Transverse colon (tissue), 4 donors: ENCODE results near the gene P2RY6. TPM values are rescaled to one million over a fixed set of nuclear protein-coding genes. Genes with fewer than 3 reads are reported as not detected.

Source experiments
- DNase-seq: peaks from one replicate; pipeline ENCODE4 v3.0.0-alpha.2; 2019
- H3K27ac ChIP-seq, 4 donors: fragments of 200-600 bp; sonication (generic); 2 replicates each; pipeline ENCODE4 v1.5.1; 2016 to 2018; ENCODE audit warnings: inconsistent platforms in 4 of 4
- H3K27me3 ChIP-seq: fragments of 200-600 bp; sonication (generic); 2 replicates; pipeline ENCODE4 v1.5.1; 2017; ENCODE audit warnings: inconsistent platforms
- H3K36me3 ChIP-seq, 4 donors: fragments of 200-600 bp; sonication (generic); 2 replicates each; pipeline ENCODE4 v1.5.1; 2017 to 2019; ENCODE audit warnings: inconsistent platforms in 4 of 4
- H3K4me1 ChIP-seq, 4 donors: fragments of 200-600 bp; sonication (generic); 2 replicates each; pipeline ENCODE4 v1.5.1; 2017 to 2020; ENCODE audit warnings: inconsistent platforms in 4 of 4
- H3K4me3 ChIP-seq, 4 donors: fragments of 200-600 bp; sonication (generic); 1 replicate in 1 of 4; 2 replicates in 3 of 4; pipeline versions ENCODE4 v1.5.1 to v1.6.1; 2017 to 2019; ENCODE audit warnings: inconsistent platforms in 4 of 4
- H3K9me3 ChIP-seq, 2 donors: fragments of 200-600 bp; sonication (generic); 2 replicates each; pipeline ENCODE4 v1.5.1; 2017 to 2019; ENCODE audit warnings: inconsistent platforms in 2 of 2
- CTCF ChIP-seq, 5 experiments: fragments of 200-600 bp in 3 of 5; fragments of 450-650 bp in 2 of 5; sonication (generic) in 3 of 5; IDR thresholded peaks; 1 replicate in 2 of 5; 2 replicates in 3 of 5; pipeline ENCODE4 v1.5.1; 2016 to 2017; ENCODE audit warnings: antibody characterized with exemption in 5 of 5, inconsistent platforms in 3 of 5, mild to moderate bottlenecking in 2 of 5, moderate library complexity in 1 of 5
- EP300 ChIP-seq: sonication (generic); formaldehyde crosslinking; IDR thresholded peaks from one replicate; pipeline ENCODE4 v1.6.1; 2017; ENCODE audit warnings: antibody characterized with exemption, low read depth
- POLR2A ChIP-seq: fragments of 450-650 bp; IDR thresholded peaks from one replicate; pipeline ENCODE4 v1.6.1; 2016; ENCODE audit warnings: antibody characterized with exemption, mild to moderate bottlenecking, moderate library complexity
- POLR2AphosphoS5 ChIP-seq, 3 donors: sonication (generic); formaldehyde crosslinking; IDR thresholded peaks; one replicate each; pipeline ENCODE4 v1.6.1; 2016; ENCODE audit warnings: antibody characterized with exemption in 3 of 3
- WGBS, 2 donors: methylation state at CpG; one replicate each; pipeline ENCODE4 v1.1.5; 2018; ENCODE audit warnings: low coverage in 1 of 2; 5-methylcytosine and 5-hydroxymethylcytosine counted together
- in situ Hi-C, 4 donors: fragments of 200-750 bp; cut with MboI; loops; one replicate each; pipeline versions ENCODE4 v1.15.0 to v1.15.1; 2017; ENCODE audit warnings: low sequenced_read_pairs in 3 of 4, low pct_ligation_motif_present in 1 of 4, low pct_unique_long_range_greater_than_20kb in 1 of 4
- intact Hi-C: fragments of 100-400 bp; cut with DNase I; formaldehyde crosslinking; loops from one replicate; pipeline ENCODE4 v1.15.1; 2023; ENCODE audit warnings: low total_unique reads
- total RNA-seq, 4 donors: library from RNA; depleted of rRNA; stranded (reverse); fragments of >200 nt; gene quantifications; one replicate each; pipeline ENCODE4 v1.1.0, GENCODE V29; 2016

Gene P2RY6
- total RNA-seq, 4 donors from 2014 or later: 1.1 to 1.6 (median 1.4) TPM; not detected in 1

GRCh38 chr11:73313652-73314051 is 41.5 kb downstream of the P2RY6 start:
- Histone ChIP-seq H3K27ac (peak overlapping the region; percentile 95 to 99 (median 95)), H3K4me3 (peak overlapping the region in 1 of 4 donors; percentile 62), H3K36me3 (no peaks in the 10 kb centered on the region), H3K4me1 (peaks cover 19 to 87% (median 56%) of the 10 kb centered on the region in 4 donors), H3K9me3 (no peaks in the 10 kb centered on the region), H3K27me3 (peaks cover 6% of the 10 kb centered on the region)
- in situ Hi-C loops: no loop called here
- DNase-seq: no peak
- TF ChIP-seq POLR2AphosphoS5 (IDR thresholded peaks at IDR 0.05): no peak
- intact Hi-C loops: no loop called here
- 60% methylated on average over 1 of the region's 1 CpG; no CpG with 5 or more reads in 1 of the 2 donors for WGBS, 2 donors

- peak overlapping the region; percentile 95 to 99 (median 95) for H3K27ac ChIP-seq
- DNase-seq: peak; percentile 12
- in situ Hi-C loops (no loop called here), intact Hi-C loops (no loop called here)
- H3K4me1 ChIP-seq: peaks cover 19 to 81% (median 52%) of the 10 kb centered on the region in 4 donors
- H3K9me3 ChIP-seq: no peaks in the 10 kb centered on the region
- no peaks in the 10 kb centered on the region for H3K36me3 ChIP-seq
- no peak for TF ChIP-seq EP300
- no peak for TF ChIP-seq POLR2A
- TF ChIP-seq POLR2AphosphoS5 (IDR thresholded peaks at IDR 0.05): no peak
- TF ChIP-seq CTCF (IDR thresholded peaks at IDR 0.05): no peak
- H3K4me3 ChIP-seq: peak overlapping the region in 1 of 4 donors; percentile 62
- no peaks in the 10 kb centered on the region for H3K27me3 ChIP-seq
- 56% methylated on average over 11 of the region's 11 CpGs; no CpG with 5 or more reads in 1 of the 2 donors for WGBS, 2 donors
Measured at GRCh38 chr11:73314117-73314961, 42.2 kb downstream of the P2RY6 start.

- Histone ChIP-seq H3K9me3 (no peaks in the 10 kb centered on the region), H3K4me1 (peaks cover 19 to 78% (median 52%) of the 10 kb centered on the region in 4 donors), H3K4me3 (no peak overlapping the region), H3K27me3 (no peaks in the 10 kb centered on the region), H3K36me3 (no peaks in the 10 kb centered on the region), H3K27ac (peak overlapping the region; percentile 95 to 99 (median 95))
- no peak for TF ChIP-seq POLR2A
- no peak for TF ChIP-seq EP300
- peak in 1 of 3 donors; percentile 58 for TF ChIP-seq POLR2AphosphoS5 (IDR thresholded peaks at IDR 0.05)
- WGBS, 2 donors: 60 to 72% methylated on average over 2 to 9 of the region's 9 CpGs
- DNase-seq: no peak
- in situ Hi-C loops: no loop called here
- intact Hi-C loops: no loop called here
Measured at GRCh38 chr11:73315293-73316020, 43.3 kb downstream of the P2RY6 start.

GRCh38 chr11:73316422-73316821 is 44.3 kb downstream of the P2RY6 start:
- peaks cover 26 to 78% (median 51%) of the 10 kb centered on the region in 4 donors for H3K4me1 ChIP-seq
- 57 to 75% methylated on average over 1 of the region's 1 CpG for WGBS, 2 donors

GRCh38 chr11:73317373-73317772 is 45.2 kb downstream of the P2RY6 start:
- intact Hi-C loops (no loop called here), in situ Hi-C loops (no loop called here)
- H3K9me3 ChIP-seq: no peaks in the 10 kb centered on the region
- DNase-seq: peak; percentile 55
- H3K27ac ChIP-seq: peak overlapping the region; percentile 95 to 99 (median 95)
- 68% methylated on average over 4 of the region's 4 CpGs; no CpG with 5 or more reads in 1 of the 2 donors for WGBS, 2 donors
- no peak overlapping the region for H3K4me3 ChIP-seq
- TF ChIP-seq POLR2AphosphoS5 (IDR thresholded peaks at IDR 0.05) (peak in 2 of 3 donors; percentile 37 to 54), CTCF (IDR thresholded peaks at IDR 0.05) (no peak), EP300 (peak; percentile 72), POLR2A (no peak)
- no peaks in the 10 kb centered on the region for H3K27me3 ChIP-seq
- H3K4me1 ChIP-seq: peaks cover 34 to 81% (median 58%) of the 10 kb centered on the region in 4 donors
- H3K36me3 ChIP-seq: no peaks in the 10 kb centered on the region

More at GRCh38 chr11:73316422-73316821, 44.3 kb downstream of the P2RY6 start:
- Histone ChIP-seq H3K27me3 (no peaks in the 10 kb centered on the region), H3K27ac (peak overlapping the region; percentile 95 to 99 (median 95)), H3K9me3 (no peaks in the 10 kb centered on the region), H3K4me3 (no peak overlapping the region), H3K36me3 (no peaks in the 10 kb centered on the region)
- DNase-seq: no peak
- intact Hi-C loops: no loop called here
- no peak for TF ChIP-seq EP300
- in situ Hi-C loops: no loop called here
